HG03354 (cell line): ENCODE results near the gene CDKN1A.
"Not testable (repeated sequence)": the region's sequence is repeated elsewhere in the genome, so short reads cannot be mapped to it uniquely, and the experiment has no call there.

Experiments
- ATAC-seq: cut with Tn5 transposase; IDR thresholded peaks from one replicate; pipeline ENCODE4 v1.9.1; 2021; ENCODE audit warnings: mild to moderate bottlenecking; ENCODE audit not compliant: unreplicated experiment, poor library complexity, severe bottlenecking

Gene CDKN1A

GRCh38 chr6:36654469-36654868 is 24.0 kb upstream of the CDKN1A start:
- ATAC-seq = not testable (repeated sequence)

GRCh38 chr6:36655085-36655724 is 23.3 kb upstream of the CDKN1A start:
- no peak for ATAC-seq

- ATAC-seq = no peak
Observed at GRCh38 chr6:36656441-36656840, 22.1 kb upstream of the CDKN1A start.

GRCh38 chr6:36657271-36657670 is 21.2 kb upstream of the CDKN1A start:
- ATAC-seq = no peak

- no peak for ATAC-seq
Observed at GRCh38 chr6:36657942-36658544, 20.5 kb upstream of the CDKN1A start.

- ATAC-seq = no peak
Observed at GRCh38 chr6:36659271-36659670, 19.2 kb upstream of the CDKN1A start.

GRCh38 chr6:36660771-36661471 is 17.6 kb upstream of the CDKN1A start:
- no peak for ATAC-seq

GRCh38 chr6:36662380-36662779 is 16.1 kb upstream of the CDKN1A start:
- no peak for ATAC-seq

- ATAC-seq = no peak
Observed at GRCh38 chr6:36662827-36663256, 15.7 kb upstream of the CDKN1A start.

GRCh38 chr6:36663504-36664446 is 14.7 kb upstream of the CDKN1A start:
- ATAC-seq = no peak

- no peak for ATAC-seq
Observed at GRCh38 chr6:36665180-36665579, 13.3 kb upstream of the CDKN1A start.

GRCh38 chr6:36666287-36666686 is 12.2 kb upstream of the CDKN1A start:
- no peak for ATAC-seq

GRCh38 chr6:36666826-36667591 is 11.5 kb upstream of the CDKN1A start:
- ATAC-seq = peak; percentile 71

GRCh38 chr6:36668591-36668990 is 9.9 kb upstream of the CDKN1A start:
- no peak for ATAC-seq

- no peak for ATAC-seq
Observed at GRCh38 chr6:36669002-36669401, 9.5 kb upstream of the CDKN1A start.

- no peak for ATAC-seq
Observed at GRCh38 chr6:36670271-36670670, 8.2 kb upstream of the CDKN1A start.

- no peak for ATAC-seq
Observed at GRCh38 chr6:36671687-36672375, 6.7 kb upstream of the CDKN1A start.

GRCh38 chr6:36673882-36674281 is 4.6 kb upstream of the CDKN1A start:
- ATAC-seq = no peak

- ATAC-seq = no peak
Observed at GRCh38 chr6:36674942-36675341, 3.6 kb upstream of the CDKN1A start.
